RWPE2 (cell line): ENCODE results near the gene BLNK.

Source experiments
- ATAC-seq: fragments of 200-7000 bp; cut with Tn5 transposase; 3 replicates; pipeline ENCODE4 v1.9.1; 2021; ENCODE audit warnings: low read depth
- DNase-seq: peaks from one replicate; pipeline ENCODE4 v3.0.0-alpha.2; 2020; ENCODE audit warnings: low spot score
- H3K27ac ChIP-seq: fragments of 450-650 bp; 2 replicates; pipeline ENCODE4 v1.5.1; 2017; ENCODE audit warnings: mild to moderate bottlenecking; ENCODE audit not compliant: poor library complexity, severe bottlenecking
- H3K27me3 ChIP-seq: fragments of 250-450 bp; sonication (Bioruptor Pico); 2 replicates; pipeline ENCODE4 v1.5.1; 2021; ENCODE audit warnings: mild to moderate bottlenecking, moderate library complexity; ENCODE audit not compliant: insufficient read depth, poor library complexity, severe bottlenecking
- H3K36me3 ChIP-seq: fragments of 250-450 bp; sonication (Bioruptor Pico); 2 replicates; pipeline ENCODE4 v1.5.1; 2020; ENCODE audit warnings: low read depth, mild to moderate bottlenecking, moderate library complexity
- H3K4me1 ChIP-seq: fragments of 250-450 bp; sonication (Bioruptor Pico); 2 replicates; pipeline ENCODE4 v1.5.1; 2021; ENCODE audit warnings: mild to moderate bottlenecking, moderate library complexity; ENCODE audit not compliant: insufficient read depth, poor library complexity, severe bottlenecking
- H3K4me3 ChIP-seq: fragments of 250-450 bp; sonication (Bioruptor Pico); 2 replicates; pipeline ENCODE4 v1.5.1; 2021; ENCODE audit warnings: mild to moderate bottlenecking, moderate library complexity; ENCODE audit not compliant: severe bottlenecking
- H3K9me3 ChIP-seq: fragments of 250-450 bp; sonication (Bioruptor Pico); 2 replicates; pipeline ENCODE4 v1.5.1; 2021; ENCODE audit warnings: mild to moderate bottlenecking, moderate library complexity; ENCODE audit not compliant: severe bottlenecking
- TF ChIP-seq, protein P1 (sequence below): fragments of 450-650 bp; IDR thresholded peaks from one replicate; pipeline ENCODE4 v1.5.1; 2017; ENCODE audit warnings: mild to moderate bottlenecking, moderate library complexity; ENCODE audit not compliant: poor library complexity, severe bottlenecking

Gene BLNK

DNA sequence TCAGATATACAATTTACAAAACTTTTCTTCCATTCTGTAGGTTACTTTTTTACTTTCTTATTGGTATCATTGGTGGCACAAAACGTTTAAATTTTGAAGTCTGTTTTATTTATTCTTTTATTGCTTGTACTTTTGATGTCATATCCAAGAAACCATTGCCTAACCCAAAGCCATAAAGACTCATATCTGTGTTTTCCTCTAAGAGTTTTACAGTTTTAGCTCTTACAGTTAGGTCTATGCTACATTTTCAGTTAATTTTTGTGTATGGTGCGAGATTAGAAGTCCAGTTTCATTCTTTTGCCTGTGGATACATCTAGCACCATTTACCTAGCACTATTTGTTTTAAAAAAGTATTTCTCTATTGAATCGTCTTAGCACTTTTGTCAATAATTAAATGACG, 53.7 kb downstream of the BLNK start:
- no peaks in the 10 kb centered on the region for H3K36me3 ChIP-seq
- no peaks in the 10 kb centered on the region for H3K9me3 ChIP-seq
- TF ChIP-seq, protein P1, sequence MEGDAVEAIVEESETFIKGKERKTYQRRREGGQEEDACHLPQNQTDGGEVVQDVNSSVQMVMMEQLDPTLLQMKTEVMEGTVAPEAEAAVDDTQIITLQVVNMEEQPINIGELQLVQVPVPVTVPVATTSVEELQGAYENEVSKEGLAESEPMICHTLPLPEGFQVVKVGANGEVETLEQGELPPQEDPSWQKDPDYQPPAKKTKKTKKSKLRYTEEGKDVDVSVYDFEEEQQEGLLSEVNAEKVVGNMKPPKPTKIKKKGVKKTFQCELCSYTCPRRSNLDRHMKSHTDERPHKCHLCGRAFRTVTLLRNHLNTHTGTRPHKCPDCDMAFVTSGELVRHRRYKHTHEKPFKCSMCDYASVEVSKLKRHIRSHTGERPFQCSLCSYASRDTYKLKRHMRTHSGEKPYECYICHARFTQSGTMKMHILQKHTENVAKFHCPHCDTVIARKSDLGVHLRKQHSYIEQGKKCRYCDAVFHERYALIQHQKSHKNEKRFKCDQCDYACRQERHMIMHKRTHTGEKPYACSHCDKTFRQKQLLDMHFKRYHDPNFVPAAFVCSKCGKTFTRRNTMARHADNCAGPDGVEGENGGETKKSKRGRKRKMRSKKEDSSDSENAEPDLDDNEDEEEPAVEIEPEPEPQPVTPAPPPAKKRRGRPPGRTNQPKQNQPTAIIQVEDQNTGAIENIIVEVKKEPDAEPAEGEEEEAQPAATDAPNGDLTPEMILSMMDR = no peak
- no peaks in the 10 kb centered on the region for H3K4me1 ChIP-seq
- ATAC-seq = no peak
- H3K27me3 ChIP-seq = no peaks in the 10 kb centered on the region
- H3K27ac ChIP-seq = no peak overlapping the region
- DNase-seq = no peak
- H3K4me3 ChIP-seq = no peak overlapping the region

DNA sequence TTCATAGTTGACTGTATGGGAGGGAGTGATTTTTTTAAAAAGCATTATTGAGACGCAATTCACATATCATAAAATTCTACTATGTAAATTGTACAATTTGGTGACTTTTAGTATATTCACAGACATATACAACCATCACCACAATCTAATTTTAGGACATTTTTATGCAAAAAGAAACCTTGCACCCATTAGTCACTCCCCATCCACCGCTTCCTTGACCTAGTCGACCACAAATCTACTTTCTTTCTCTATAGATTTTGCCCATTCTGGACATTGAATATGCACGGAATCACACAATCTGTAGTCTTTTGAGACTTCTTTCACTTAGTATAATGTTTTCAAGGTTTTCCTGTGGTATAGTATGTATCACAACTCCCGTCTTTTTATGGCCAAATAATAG, 54.6 kb downstream of the BLNK start:
- no peaks in the 10 kb centered on the region for H3K36me3 ChIP-seq
- no peaks in the 10 kb centered on the region for H3K27me3 ChIP-seq
- H3K27ac ChIP-seq = no peak overlapping the region
- DNase-seq = no peak
- H3K4me1 ChIP-seq = no peaks in the 10 kb centered on the region
- no peak overlapping the region for H3K4me3 ChIP-seq
- ATAC-seq = no peak
- no peaks in the 10 kb centered on the region for H3K9me3 ChIP-seq
- TF ChIP-seq, protein P1 = no peak

DNA sequence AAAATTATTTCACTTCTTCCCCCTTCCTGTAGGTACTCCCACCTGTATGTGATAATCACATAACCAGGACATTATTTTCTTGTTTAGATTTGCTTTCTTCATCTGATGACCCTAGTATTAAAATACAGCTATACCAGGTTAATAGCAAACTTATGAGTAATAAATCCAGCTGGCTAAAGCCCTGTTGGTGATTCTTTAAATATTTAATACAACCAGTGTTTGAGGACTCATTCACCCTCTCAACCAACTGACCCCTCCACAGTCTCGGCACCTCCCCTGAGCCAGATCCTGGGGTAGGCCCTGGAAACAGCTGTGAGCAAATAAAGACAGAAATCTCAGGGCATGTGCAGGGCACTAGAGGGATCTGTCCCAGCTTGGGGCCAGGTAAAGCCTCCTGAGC, 58.5 kb downstream of the BLNK start:
- DNase-seq = no peak
- ATAC-seq = no peak
- Histone ChIP-seq H3K4me1 (no peaks in the 10 kb centered on the region), H3K27me3 (no peaks in the 10 kb centered on the region), H3K27ac (no peak overlapping the region), H3K9me3 (no peaks in the 10 kb centered on the region), H3K4me3 (no peak overlapping the region), H3K36me3 (no peaks in the 10 kb centered on the region)
- TF ChIP-seq, protein P1 = no peak

DNA sequence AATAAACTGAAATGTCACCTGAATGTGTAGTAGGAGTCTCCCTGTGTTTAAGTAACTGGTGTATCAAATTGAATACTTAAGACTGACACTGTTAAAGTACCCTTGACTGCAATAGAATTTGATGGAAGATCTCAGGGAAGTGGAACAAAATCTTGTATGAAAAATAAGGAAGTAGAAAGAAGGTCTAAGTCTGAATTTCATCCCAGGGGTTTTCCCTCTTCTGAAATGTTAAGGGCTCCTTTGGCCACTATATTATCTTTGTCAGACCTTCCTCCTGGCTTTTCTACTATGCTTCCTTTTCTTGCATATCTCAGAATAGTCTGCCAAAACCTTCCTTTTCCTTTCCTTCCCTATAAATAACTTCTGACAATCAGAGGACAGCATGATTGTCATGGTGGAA, 59.6 kb downstream of the BLNK start:
- ATAC-seq = no peak
- TF ChIP-seq, protein P1 = no peak
- H3K9me3 ChIP-seq = no peaks in the 10 kb centered on the region

DNA sequence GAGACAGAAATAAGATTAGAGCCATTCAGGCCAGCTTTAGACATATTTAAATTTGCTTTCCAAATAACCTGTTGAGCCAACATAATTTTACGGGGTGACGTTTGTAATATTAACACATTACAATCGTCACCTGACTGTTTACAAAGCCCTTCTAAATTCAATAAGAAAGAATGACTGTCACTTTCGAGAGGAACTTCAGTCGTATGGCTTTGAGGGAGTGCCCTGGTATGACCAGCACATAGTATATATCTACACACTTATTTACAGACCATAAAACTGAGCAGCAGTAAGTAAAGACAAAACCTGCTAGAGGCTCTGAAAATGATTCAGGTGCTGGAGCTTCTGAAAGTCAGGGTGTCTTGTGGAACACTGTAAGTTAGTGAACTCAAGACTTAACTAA, 62.4 kb downstream of the BLNK start:
- no peaks in the 10 kb centered on the region for H3K36me3 ChIP-seq
- no peaks in the 10 kb centered on the region for H3K4me1 ChIP-seq
- H3K27ac ChIP-seq = no peak overlapping the region
- no peak overlapping the region for H3K4me3 ChIP-seq
- TF ChIP-seq, protein P1 = no peak
- no peaks in the 10 kb centered on the region for H3K27me3 ChIP-seq
- no peaks in the 10 kb centered on the region for H3K9me3 ChIP-seq
- ATAC-seq = no peak
- no peak for DNase-seq

More for the DNA sequence above, 59.6 kb downstream of the BLNK start:
- DNase-seq = no peak
- Histone ChIP-seq H3K27me3 (no peaks in the 10 kb centered on the region), H3K27ac (no peak overlapping the region), H3K36me3 (no peaks in the 10 kb centered on the region), H3K4me1 (no peaks in the 10 kb centered on the region), H3K4me3 (no peak overlapping the region)
